DOHH2 (cell line): ENCODE results near the gene FGF9.
A peak's percentile ranks its signal among the peaks of the same experiment; 100 is the strongest.

Source experiments
- H3F3A ChIP-seq: fragments of 200-600 bp; sonication (generic), shearing (Covaris generic); 2 replicates; pipeline ENCODE4 v1.6.0; 2016; ENCODE audit warnings: antibody characterized with exemption, mild to moderate bottlenecking; ENCODE audit not compliant: control insufficient read depth, insufficient read depth
- H3K27ac ChIP-seq: fragments of 200-600 bp; sonication (generic); 2 replicates; pipeline ENCODE4 v1.5.1; 2014; ENCODE audit warnings: low read depth, mild to moderate bottlenecking, low read length, moderate library complexity
- H3K27me3 ChIP-seq: fragments of 200-600 bp; sonication (generic); 2 replicates; pipeline ENCODE4 v1.6.1; 2014; ENCODE audit warnings: mild to moderate bottlenecking, low read length, mixed read lengths; ENCODE audit not compliant: control insufficient read depth
- H3K36me3 ChIP-seq: fragments of 200-600 bp; sonication (generic); 2 replicates; pipeline ENCODE4 v1.6.1; 2014; ENCODE audit warnings: mild to moderate bottlenecking, low read length, moderate library complexity, mixed read lengths; ENCODE audit not compliant: control insufficient read depth
- H3K4me1 ChIP-seq: fragments of 200-600 bp; sonication (generic); 2 replicates; pipeline ENCODE4 v1.6.1; 2014; ENCODE audit warnings: mild to moderate bottlenecking, low read length, mixed read lengths; ENCODE audit not compliant: control insufficient read depth
- H3K4me2 ChIP-seq: fragments of 200-600 bp; sonication (generic); 2 replicates; pipeline ENCODE4 v1.6.0; 2014; ENCODE audit warnings: mild to moderate bottlenecking, low read length, moderate library complexity
- H3K4me3 ChIP-seq: fragments of 200-600 bp; sonication (generic); 2 replicates; pipeline ENCODE4 v1.5.1; 2014; ENCODE audit warnings: mild to moderate bottlenecking, low read length, mixed read lengths
- H3K79me2 ChIP-seq: fragments of 200-600 bp; sonication (generic); 2 replicates; pipeline ENCODE4 v1.6.1; 2014; ENCODE audit warnings: mild to moderate bottlenecking, low read length, mixed read lengths; ENCODE audit not compliant: control insufficient read depth
- H3K9me2 ChIP-seq: fragments of 200-600 bp; sonication (generic); replicated peaks from 2 replicates; pipeline ENCODE4 v1.6.1; 2014; ENCODE audit warnings: mild to moderate bottlenecking, low read length, mixed read lengths; ENCODE audit not compliant: control insufficient read depth
- H3K9me3 ChIP-seq: fragments of 200-600 bp; sonication (generic); 2 replicates; pipeline ENCODE4 v1.6.1; 2014; ENCODE audit warnings: antibody characterized with exemption, low read length, mixed read lengths; ENCODE audit not compliant: control insufficient read depth, insufficient read depth
- H4K20me1 ChIP-seq: fragments of 200-600 bp; sonication (generic); 2 replicates; pipeline ENCODE4 v1.6.0; 2014; ENCODE audit warnings: low read depth, mild to moderate bottlenecking, antibody characterized with exemption, low read length, moderate library complexity; ENCODE audit not compliant: control insufficient read depth, insufficient read depth
- EZH2phosphoT487 ChIP-seq: fragments of 200-600 bp; sonication (generic); IDR thresholded peaks from 2 replicates; pipeline ENCODE4 v1.6.1; 2017; ENCODE audit warnings: borderline replicate concordance, mild to moderate bottlenecking, antibody characterized with exemption, low read length, moderate library complexity, mixed read lengths
- TF ChIP-seq, protein P1 (sequence below): fragments of 200-600 bp; sonication (generic); IDR thresholded peaks from one replicate; pipeline ENCODE4 v1.5.1; 2014; ENCODE audit warnings: antibody characterized with exemption, mild to moderate bottlenecking, low read depth, low read length; ENCODE audit not compliant: poor library complexity, severe bottlenecking

Gene FGF9

GRCh38 chr13:21670883-21671619, at the start of gene FGF9:
Gene FGF9, plus strand, starts transcription at chr13:21671073. Its CDS starts 840 bp downstream, at chr13:21671913.
- no peaks in the 10 kb centered on the region for H3K36me3 ChIP-seq
- H3K4me3 ChIP-seq = peak within 1 kb of the TSS; percentile 79
- H3K4me1 ChIP-seq = peaks cover 57% of the 10 kb centered on the region
- no peaks in the 10 kb centered on the region for H3F3A ChIP-seq
- H3K9me3 ChIP-seq = no peaks in the 10 kb centered on the region
- H4K20me1 ChIP-seq = peaks cover 7% of the 10 kb centered on the region
- peak within 1 kb of the TSS; percentile 99 for H3K4me2 ChIP-seq
- H3K9me2 ChIP-seq = no peaks in the 10 kb centered on the region
- TF ChIP-seq, protein P1, sequence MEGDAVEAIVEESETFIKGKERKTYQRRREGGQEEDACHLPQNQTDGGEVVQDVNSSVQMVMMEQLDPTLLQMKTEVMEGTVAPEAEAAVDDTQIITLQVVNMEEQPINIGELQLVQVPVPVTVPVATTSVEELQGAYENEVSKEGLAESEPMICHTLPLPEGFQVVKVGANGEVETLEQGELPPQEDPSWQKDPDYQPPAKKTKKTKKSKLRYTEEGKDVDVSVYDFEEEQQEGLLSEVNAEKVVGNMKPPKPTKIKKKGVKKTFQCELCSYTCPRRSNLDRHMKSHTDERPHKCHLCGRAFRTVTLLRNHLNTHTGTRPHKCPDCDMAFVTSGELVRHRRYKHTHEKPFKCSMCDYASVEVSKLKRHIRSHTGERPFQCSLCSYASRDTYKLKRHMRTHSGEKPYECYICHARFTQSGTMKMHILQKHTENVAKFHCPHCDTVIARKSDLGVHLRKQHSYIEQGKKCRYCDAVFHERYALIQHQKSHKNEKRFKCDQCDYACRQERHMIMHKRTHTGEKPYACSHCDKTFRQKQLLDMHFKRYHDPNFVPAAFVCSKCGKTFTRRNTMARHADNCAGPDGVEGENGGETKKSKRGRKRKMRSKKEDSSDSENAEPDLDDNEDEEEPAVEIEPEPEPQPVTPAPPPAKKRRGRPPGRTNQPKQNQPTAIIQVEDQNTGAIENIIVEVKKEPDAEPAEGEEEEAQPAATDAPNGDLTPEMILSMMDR = no peak
- no peak for TF ChIP-seq EZH2phosphoT487
- no peak within 1 kb of the TSS for H3K27ac ChIP-seq
- peaks cover 82% of the 10 kb centered on the region for H3K27me3 ChIP-seq
- H3K79me2 ChIP-seq = no peaks in the 10 kb centered on the region

- Histone ChIP-seq H3K9me3 (no peaks in the 10 kb centered on the region), H3K36me3 (no peaks in the 10 kb centered on the region), H3K4me3 (no peak overlapping the region), H3K9me2 (no peaks in the 10 kb centered on the region), H4K20me1 (no peaks in the 10 kb centered on the region), H3K4me1 (no peaks in the 10 kb centered on the region), H3K4me2 (no peak overlapping the region), H3F3A (no peaks in the 10 kb centered on the region), H3K27me3 (peaks cover 6% of the 10 kb centered on the region; the same call in 1 of the 2 replicates), H3K79me2 (no peaks in the 10 kb centered on the region), H3K27ac (no peak overlapping the region)
- no peak for TF ChIP-seq EZH2phosphoT487
- TF ChIP-seq, protein P1 = peak; percentile 56
Measured at GRCh38 chr13:21625366-21625765, 45.5 kb upstream of the FGF9 start.

- no peaks in the 10 kb centered on the region for H3K36me3 ChIP-seq
- TF ChIP-seq, protein P1 = no peak
- no peak for TF ChIP-seq EZH2phosphoT487
- no peaks in the 10 kb centered on the region for H3K27me3 ChIP-seq
- H3K9me2 ChIP-seq = no peaks in the 10 kb centered on the region
- no peaks in the 10 kb centered on the region for H3K79me2 ChIP-seq
- H3F3A ChIP-seq = no peaks in the 10 kb centered on the region
- no peak overlapping the region for H3K27ac ChIP-seq
- H3K4me2 ChIP-seq = no peak overlapping the region
- H3K4me1 ChIP-seq = no peaks in the 10 kb centered on the region
- no peaks in the 10 kb centered on the region for H4K20me1 ChIP-seq
- H3K4me3 ChIP-seq = no peak overlapping the region
- no peaks in the 10 kb centered on the region for H3K9me3 ChIP-seq
Measured at GRCh38 chr13:21632196-21632595, 38.7 kb upstream of the FGF9 start.
